ENCODE results near the gene MYO15A.

DNA sequence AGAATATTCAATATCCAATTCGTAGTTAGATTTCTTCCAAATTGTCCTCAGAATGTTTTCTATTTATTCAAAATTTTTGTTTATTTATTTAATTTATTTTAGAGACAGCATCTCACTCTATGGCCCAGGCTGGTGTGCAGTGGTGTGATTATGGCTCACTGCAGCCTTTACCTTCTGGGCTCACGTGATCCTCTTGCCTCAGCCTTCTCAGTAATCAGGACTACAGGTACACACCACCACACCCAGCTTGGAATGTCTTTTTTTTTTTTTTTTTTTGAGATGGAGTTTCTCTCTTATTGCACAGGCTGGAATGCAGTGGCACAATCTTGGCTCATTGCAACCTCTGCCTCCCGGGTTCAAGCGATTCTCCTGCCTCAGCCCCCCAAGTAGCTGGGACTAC lies 24.3 kb upstream of the MYO15A start:
- no peak for TF ChIP-seq CTCF (IDR thresholded peaks at IDR 0.05)
- TF ChIP-seq POLR2A (IDR thresholded peaks at IDR 0.05; ENCODE audit: low read depth): no peak
- TF ChIP-seq POLR2AphosphoS5 (IDR thresholded peaks at IDR 0.05): no peak

Measured in esophagus muscularis mucosa (tissue), 3 donors.